Activated T-helper 1 cell treated with Interleukin-2 at 50 U/mL for 16 hours (primary cell): ENCODE data around the gene ZNF195.
"Not testable (repeated sequence)": the region's sequence is repeated elsewhere in the genome, so short reads cannot be mapped to it uniquely, and the experiment has no call there.

Experiments
- DNase-seq: peaks from one replicate; pipeline ENCODE4 v3.0.0-alpha.2; 2020; ENCODE audit warnings: low read depth

The ZNF195 gene

GRCh38 chr11:3347127-3347526 lies 31.8 kb downstream of the ZNF195 start:
- no peak for DNase-seq

DNA sequence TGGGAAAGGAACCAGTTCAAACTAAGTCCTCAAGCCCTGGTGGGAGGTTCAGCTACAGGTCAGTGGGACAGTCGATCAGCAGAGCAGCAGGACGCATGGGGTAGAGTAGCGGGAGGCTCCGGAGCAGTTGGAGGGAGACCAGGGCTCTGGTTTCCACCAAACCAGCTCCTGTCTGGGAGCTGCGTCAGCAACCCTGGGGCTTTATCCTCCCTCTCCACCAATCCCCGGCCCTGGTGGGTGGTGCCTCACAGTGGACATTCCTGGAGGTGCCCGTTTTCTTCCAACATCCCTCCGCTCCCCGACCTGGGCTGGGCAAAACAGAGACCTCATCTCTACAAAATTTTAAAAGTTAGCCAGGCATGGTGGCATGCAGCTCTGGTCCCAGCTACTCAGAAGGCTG lies 32.4 kb downstream of the ZNF195 start:
- no peak for DNase-seq

- DNase-seq: no peak
These were observed 33.2 kb downstream of the ZNF195 start for GRCh38 chr11:3345736-3346135.

DNA sequence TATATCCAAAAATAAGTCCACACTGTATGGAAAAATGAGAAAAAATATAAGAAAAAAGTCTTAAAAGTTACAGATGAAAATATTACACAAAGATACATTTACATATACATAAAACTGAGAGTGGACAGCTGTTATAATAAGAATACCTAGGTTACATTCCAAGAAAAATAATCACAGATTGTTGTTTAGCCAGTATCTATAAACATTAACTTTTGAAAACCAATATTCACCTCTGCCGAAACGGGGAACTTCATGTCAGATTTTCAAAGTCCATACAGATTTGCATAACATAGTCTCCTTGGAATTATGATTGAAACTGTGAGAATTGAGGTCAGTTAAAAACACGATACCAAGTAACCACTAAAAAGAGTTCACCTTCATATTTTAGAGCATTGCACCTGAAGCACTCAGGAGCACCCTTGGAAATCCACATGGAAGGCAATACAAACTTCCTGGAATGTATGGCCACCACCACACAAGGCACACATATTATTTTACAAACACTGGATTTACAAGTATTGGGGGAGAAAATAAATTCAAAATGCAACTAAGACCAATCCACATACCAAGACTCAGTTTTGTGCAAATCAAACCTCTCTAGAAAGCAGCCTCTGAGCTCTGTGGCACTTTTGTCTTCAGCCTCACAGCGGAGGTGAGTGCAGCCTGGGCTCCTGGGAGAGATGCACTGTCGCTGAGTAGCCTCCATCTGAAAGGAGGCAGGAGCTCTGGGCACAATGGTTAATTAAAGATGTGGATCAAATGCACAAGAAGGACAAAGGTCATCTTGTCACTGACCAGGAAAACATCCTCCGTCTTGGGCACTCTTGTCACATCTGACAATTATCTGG lies 34.4 kb downstream of the ZNF195 start:
- no peak for DNase-seq

DNA sequence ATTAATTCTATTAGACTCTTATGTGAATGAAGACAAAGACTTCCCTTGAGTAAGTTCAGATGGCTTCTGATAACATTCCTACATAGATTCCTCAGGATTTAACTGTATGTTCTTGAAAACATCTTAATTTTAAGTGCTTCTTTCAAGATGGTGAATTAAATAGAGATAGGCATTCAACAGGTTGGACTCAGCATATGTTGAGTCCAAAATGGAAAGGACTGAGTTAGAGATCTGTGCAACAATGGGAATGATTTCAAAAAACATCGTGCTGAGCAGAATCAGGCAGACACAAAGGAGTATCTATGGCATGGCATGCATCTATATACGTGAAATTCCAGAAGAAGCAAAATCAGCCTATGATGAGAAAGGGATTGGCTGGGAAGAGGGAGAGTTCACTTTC lies 36.2 kb downstream of the ZNF195 start:
- no peak for DNase-seq

DNA sequence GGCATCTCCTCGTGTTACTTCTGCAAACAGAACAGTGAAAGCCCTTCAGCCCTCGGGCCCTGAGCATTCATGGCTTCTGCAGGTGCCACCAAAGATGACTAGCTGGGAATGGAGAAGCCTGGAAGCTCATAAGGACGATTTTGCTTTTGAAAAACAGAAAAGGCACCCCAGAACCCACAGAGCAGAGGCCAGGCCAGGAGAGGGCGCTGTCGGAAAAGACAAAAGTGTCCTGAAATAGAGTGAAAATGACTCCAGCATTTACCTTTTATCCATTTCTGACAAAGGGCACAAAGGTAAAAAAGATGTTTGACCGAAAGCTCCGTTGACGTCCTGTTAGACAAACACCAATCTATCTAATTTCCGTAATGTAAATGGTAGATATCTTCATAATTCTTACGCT lies 37.6 kb downstream of the ZNF195 start:
- peak; percentile 39 for DNase-seq

DNA sequence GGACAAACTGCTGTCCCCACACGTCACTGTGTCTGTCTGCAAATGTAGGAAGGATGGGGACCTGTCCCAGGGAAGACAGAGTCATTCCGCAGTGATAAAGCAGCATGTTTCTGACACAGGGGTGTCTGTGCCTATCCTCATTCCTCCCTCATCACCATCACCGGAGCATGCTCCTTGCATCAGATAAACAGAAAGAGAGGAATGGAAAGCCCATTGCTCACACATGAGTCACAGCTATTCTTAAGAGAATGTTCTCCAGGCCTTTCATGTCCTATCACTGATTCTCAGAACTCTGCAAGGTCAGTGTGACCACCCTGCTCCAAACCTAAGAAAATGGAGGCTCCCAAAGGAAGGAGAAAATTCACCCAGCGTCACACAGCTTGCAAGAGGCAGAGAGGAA lies 38.9 kb downstream of the ZNF195 start:
- DNase-seq: no peak

DNA sequence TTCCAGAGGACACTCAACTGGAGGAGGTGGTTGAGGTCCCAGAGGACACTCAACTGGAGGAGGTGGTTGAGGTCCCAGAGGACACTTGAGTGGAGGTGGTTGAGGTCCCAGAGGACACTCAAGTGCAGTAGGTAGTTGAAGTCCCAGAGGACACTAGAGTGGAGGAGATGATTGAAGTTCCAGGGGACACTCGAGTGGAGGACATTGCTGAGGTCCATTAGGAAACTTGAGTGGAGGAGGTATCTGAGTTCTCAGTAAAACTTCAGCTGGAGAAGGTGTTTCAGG lies 39.7 kb downstream of the ZNF195 start:
- no peak for DNase-seq

GRCh38 chr11:3338569-3339339 lies 40.2 kb downstream of the ZNF195 start:
- no peak for DNase-seq

- not testable (repeated sequence) for DNase-seq
These were observed 42.5 kb downstream of the ZNF195 start for GRCh38 chr11:3336420-3336819.

GRCh38 chr11:3333157-3333556 lies 45.8 kb downstream of the ZNF195 start:
- DNase-seq: not testable (repeated sequence)

DNA sequence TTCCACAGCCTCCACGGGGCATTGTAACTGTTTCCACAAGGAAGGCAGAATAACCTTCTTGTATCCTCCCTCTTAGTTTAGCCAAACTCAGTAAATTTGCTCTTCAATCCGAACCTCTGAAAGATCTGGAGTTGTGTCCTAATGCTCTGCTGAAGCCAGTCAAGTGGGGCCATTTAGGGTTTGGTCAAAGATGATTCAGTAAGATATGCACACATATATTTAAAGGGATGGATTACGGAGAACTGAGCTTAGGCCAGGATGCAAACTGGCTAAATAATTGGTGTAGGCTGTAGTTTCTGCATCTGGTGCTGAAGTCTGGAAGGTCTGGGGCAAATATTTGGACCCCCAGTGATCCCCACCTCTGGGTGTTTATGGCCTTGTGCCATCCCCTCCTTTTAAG lies 47.9 kb downstream of the ZNF195 start:
- not testable (repeated sequence) for DNase-seq

DNA sequence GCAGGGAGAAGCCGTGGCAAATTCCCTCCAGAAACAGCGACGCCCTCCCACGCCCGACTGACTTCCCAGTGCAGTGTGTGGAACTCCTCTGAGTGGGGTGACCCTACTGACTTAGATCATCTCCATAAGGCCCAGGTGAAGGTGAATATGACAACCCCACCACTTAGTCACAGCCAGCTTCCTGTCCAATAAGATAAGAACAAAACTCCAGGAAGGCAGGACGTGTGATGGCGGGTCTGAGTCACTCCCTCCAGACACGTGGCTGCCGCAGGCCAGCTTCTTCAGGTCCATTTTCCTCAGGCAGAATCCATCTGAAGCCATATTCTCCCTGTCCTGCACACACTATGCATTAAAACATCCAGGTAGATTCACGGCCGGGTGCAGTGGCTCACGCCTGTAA lies 48.9 kb downstream of the ZNF195 start:
- DNase-seq: not testable (repeated sequence)

DNA sequence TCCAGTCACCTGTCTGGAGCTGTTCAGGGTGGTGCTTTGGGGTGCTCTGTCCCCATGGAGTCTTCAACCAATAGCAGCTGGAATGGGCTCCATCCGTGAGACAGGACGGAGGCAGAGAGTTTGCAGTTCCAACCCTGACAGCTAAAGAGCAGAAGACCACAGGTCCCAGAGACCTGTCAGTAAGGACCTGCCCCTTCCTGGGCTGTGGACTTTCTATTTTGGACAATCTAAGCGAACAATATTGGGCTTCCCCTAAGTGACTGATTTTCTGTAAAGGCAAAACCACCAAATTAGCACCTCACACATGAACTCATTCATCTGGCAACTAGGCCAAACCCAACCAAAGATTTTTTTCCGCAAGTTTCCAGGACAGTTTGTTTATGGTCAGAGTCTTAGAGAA lies 50.4 kb downstream of the ZNF195 start:
- not testable (repeated sequence) for DNase-seq

DNA sequence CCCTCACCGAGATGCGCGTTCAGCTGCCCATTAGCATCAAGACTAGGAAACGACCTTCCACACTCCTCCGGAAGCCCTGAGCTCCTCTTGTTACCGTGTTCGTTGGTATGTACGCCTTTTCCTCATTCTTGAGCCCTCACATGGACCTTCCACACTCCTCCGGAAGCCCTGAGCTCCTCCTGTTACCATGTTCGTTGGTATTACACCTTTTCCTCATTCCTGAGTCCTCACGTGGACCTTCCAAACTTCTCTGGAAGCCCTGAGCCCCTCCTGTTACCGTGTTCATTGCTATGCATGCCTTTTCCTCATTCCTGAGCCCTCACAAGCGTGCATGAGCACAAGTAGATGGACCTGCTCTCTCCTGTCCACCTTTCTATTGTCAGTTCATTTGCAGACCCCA lies 52.5 kb downstream of the ZNF195 start:
- not testable (repeated sequence) for DNase-seq

DNA sequence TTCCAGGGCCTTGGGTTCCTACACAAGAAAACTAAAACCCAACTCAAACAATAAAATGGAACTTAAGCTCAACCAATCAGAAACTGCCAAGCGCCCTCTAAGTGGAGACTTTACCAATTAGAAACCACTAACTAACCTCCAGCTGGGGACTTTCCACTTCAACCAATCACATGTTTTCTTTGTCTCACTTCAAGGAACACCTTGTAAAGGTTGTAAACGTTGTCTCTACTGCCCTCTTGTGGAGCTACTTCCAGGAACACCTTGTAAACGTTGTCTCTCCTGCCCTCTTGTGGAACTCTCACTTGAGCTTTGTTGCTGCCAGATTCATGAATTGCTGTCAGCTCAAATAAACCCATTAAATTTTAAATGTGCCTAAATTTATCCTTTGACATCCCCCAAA lies 54.2 kb downstream of the ZNF195 start:
- not testable (repeated sequence) for DNase-seq
